OCI-LY7 (cell line): ENCODE data around the gene GNAS-AS1. TPM values are rescaled to one million over a fixed set of nuclear protein-coding genes. Genes with fewer than 3 reads are reported as not detected.

Experiments used
- BruUV-seq: library from RNA; stranded (reverse); fragments of 400-500 nt; replicated peaks from 2 replicates; lab custom pipeline; 2021; lab: Mats Ljungman, UMichigan
- CTCF ChIA-PET: fragments of 300-600 bp; sonication (Branson Sonifier 250); formaldehyde crosslinking; loops from one replicate; lab custom pipeline; 2022; ENCODE audit warnings: antibody characterized with exemption; ENCODE audit not compliant: unreplicated experiment; lab: Charles Lee
- POLR2A ChIA-PET: fragments of 300-600 bp; sonication (Branson Sonifier 250); formaldehyde crosslinking; loops from one replicate; lab custom pipeline; 2022; ENCODE audit warnings: antibody characterized with exemption; lab: Charles Lee
- DNase-seq: peaks from one replicate; pipeline ENCODE4 v3.0.0-alpha.2; 2015; ENCODE audit warnings: low spot score
- H2AFZ ChIP-seq: fragments of 200-600 bp; sonication (generic), shearing (Covaris generic); 2 replicates; pipeline ENCODE4 v1.6.1; 2014; ENCODE audit warnings: mild to moderate bottlenecking, antibody characterized with exemption, low read length, moderate library complexity
- H3K27ac ChIP-seq: fragments of 200-600 bp; sonication (generic); 2 replicates; pipeline ENCODE4 v1.5.1; 2014; ENCODE audit warnings: mixed run types, low read depth, mild to moderate bottlenecking, moderate library complexity, low read length, inconsistent platforms; ENCODE audit not compliant: poor library complexity, severe bottlenecking
- H3K36me3 ChIP-seq: fragments of 200-600 bp; sonication (generic); 2 replicates; pipeline ENCODE4 v1.6.1; 2014; ENCODE audit warnings: mild to moderate bottlenecking, antibody characterized with exemption, low read length, moderate library complexity, mixed read lengths; ENCODE audit not compliant: insufficient read depth
- H3K4me1 ChIP-seq: fragments of 200-600 bp; sonication (generic); 2 replicates; pipeline ENCODE4 v1.5.1; 2014; ENCODE audit warnings: mild to moderate bottlenecking, low read length; ENCODE audit not compliant: insufficient read depth, poor library complexity, severe bottlenecking
- H3K4me2 ChIP-seq: fragments of 200-600 bp; sonication (generic); 2 replicates; pipeline ENCODE4 v1.6.1; 2014; ENCODE audit warnings: mild to moderate bottlenecking, low read length
- H3K4me3 ChIP-seq: fragments of 200-600 bp; sonication (generic); 2 replicates; pipeline ENCODE4 v1.5.1; 2014; ENCODE audit warnings: mild to moderate bottlenecking, low read depth, low read length; ENCODE audit not compliant: poor library complexity, severe bottlenecking
- H3K79me2 ChIP-seq: fragments of 200-600 bp; sonication (generic); 2 replicates; pipeline ENCODE4 v1.6.1; 2016; ENCODE audit warnings: low read depth, mild to moderate bottlenecking, low read length, moderate library complexity, mixed read lengths; ENCODE audit not compliant: insufficient read depth
- H3K9me2 ChIP-seq: fragments of 200-600 bp; sonication (generic); 2 replicates; pipeline ENCODE4 v1.6.1; 2016; ENCODE audit warnings: mild to moderate bottlenecking, low read length, mixed read lengths; ENCODE audit not compliant: insufficient read depth
- H3K9me3 ChIP-seq: fragments of 200-600 bp; sonication (generic); 2 replicates; pipeline ENCODE4 v1.6.1; 2014; ENCODE audit warnings: mild to moderate bottlenecking, mixed run types, low read length, mixed read lengths
- H4K20me1 ChIP-seq: fragments of 200-600 bp; sonication (generic); 2 replicates; pipeline ENCODE4 v1.6.1; 2014; ENCODE audit warnings: mild to moderate bottlenecking, antibody characterized with exemption, low read length, moderate library complexity, mixed read lengths; ENCODE audit not compliant: insufficient read depth
- EZH2phosphoT487 ChIP-seq: fragments of 200-600 bp; sonication (generic); IDR thresholded peaks from 2 replicates; pipeline ENCODE4 v1.6.1; 2018; ENCODE audit warnings: low read depth, borderline replicate concordance, mild to moderate bottlenecking, mixed run types, antibody characterized with exemption, low read length, moderate library complexity, mixed read lengths
- intact Hi-C: fragments of 100-400 bp; cut with micrococcal nuclease; formaldehyde crosslinking; loops from one replicate; pipeline ENCODE4 v1.10.0; 2022; ENCODE audit not compliant: unreplicated experiment
- total RNA-seq, 2 experiments: library from RNA; depleted of rRNA in 1 of 2; stranded (reverse); fragments of >200 nt in 1 of 2; shearing (Covaris generic) in 1 of 2; gene quantifications; 2 replicates each; pipeline ENCODE4 v1.2.3, GENCODE V29; 2014 to 2022
- TF ChIP-seq, protein P1 (sequence below): fragments of 200-600 bp; sonication (generic); conservative IDR thresholded peaks from 2 replicates; pipeline ENCODE4 v1.5.1; 2014; ENCODE audit warnings: mild to moderate bottlenecking, antibody characterized with exemption, low read length, moderate library complexity, mixed read lengths

GNAS-AS1 gene
- total RNA-seq, 2 experiments from 2014 or later, result 6.5 to 11.6 TPM

DNA sequence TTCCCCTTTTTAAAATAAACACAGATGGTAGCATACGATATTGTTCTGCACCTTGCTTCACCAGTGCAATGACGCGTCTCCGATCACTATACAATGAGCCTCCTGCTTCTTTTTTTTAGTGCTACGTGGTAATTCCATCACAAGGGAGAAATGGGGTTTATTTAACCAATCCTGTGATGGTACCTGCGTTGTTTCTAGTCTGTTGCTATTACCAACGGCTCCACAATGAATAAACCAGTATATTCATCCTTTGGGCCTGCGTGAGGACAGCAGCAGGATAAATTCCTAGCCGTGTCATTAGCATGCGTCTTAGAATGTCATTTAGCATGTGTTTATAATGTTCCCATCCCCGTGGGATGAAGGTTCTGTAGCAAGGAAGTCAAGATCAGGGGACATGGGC lies 42.9 kb downstream of the GNAS-AS1 start:
- H3K9me2 ChIP-seq, result no peaks in the 10 kb centered on the region
- CTCF ChIA-PET, result no interaction called here
- no peaks in the 10 kb centered on the region for H3K36me3 ChIP-seq
- no peak overlapping the region for H3K4me3 ChIP-seq
- TF ChIP-seq, protein P1, sequence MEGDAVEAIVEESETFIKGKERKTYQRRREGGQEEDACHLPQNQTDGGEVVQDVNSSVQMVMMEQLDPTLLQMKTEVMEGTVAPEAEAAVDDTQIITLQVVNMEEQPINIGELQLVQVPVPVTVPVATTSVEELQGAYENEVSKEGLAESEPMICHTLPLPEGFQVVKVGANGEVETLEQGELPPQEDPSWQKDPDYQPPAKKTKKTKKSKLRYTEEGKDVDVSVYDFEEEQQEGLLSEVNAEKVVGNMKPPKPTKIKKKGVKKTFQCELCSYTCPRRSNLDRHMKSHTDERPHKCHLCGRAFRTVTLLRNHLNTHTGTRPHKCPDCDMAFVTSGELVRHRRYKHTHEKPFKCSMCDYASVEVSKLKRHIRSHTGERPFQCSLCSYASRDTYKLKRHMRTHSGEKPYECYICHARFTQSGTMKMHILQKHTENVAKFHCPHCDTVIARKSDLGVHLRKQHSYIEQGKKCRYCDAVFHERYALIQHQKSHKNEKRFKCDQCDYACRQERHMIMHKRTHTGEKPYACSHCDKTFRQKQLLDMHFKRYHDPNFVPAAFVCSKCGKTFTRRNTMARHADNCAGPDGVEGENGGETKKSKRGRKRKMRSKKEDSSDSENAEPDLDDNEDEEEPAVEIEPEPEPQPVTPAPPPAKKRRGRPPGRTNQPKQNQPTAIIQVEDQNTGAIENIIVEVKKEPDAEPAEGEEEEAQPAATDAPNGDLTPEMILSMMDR, result no peak
- TF ChIP-seq EZH2phosphoT487, result no peak
- H2AFZ ChIP-seq, result no peak overlapping the region
- intact Hi-C loops, result no loop called here
- POLR2A ChIA-PET, result no interaction called here
- no peaks in the 10 kb centered on the region for H3K9me3 ChIP-seq
- H3K79me2 ChIP-seq, result no peaks in the 10 kb centered on the region
- DNase-seq, result no peak
- no peaks in the 10 kb centered on the region for H3K4me1 ChIP-seq
- H3K4me2 ChIP-seq, result no peak overlapping the region
- H4K20me1 ChIP-seq, result no peaks in the 10 kb centered on the region
- no TSS peak for BruUV-seq
- no peak overlapping the region for H3K27ac ChIP-seq

DNA sequence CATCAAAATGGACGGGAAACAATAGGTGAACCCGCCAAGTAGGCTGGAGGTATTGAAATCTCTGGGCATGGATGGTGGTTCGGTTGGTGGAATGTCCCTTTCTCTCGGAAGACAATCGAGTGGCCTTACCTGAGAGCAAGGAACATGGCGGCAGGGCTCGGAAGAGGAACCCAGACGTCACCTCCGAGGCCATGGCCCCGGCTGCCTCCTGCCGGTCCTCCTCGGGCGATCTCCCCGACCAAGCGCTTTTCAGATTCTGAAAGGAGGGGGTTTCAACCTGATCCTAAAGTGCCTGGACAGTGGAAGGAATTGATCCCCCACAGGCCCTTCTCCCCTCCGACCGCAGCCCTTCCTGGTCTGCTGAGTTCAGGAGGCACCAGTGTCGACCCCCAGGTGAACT lies 47.2 kb downstream of the GNAS-AS1 start:
- Histone ChIP-seq H3K9me2 (no peaks in the 10 kb centered on the region), H3K79me2 (no peaks in the 10 kb centered on the region), H3K4me2 (no peak overlapping the region), H3K36me3 (no peaks in the 10 kb centered on the region), H4K20me1 (no peaks in the 10 kb centered on the region), H2AFZ (no peak overlapping the region), H3K27ac (no peak overlapping the region), H3K9me3 (no peaks in the 10 kb centered on the region), H3K4me3 (no peak overlapping the region), H3K4me1 (no peaks in the 10 kb centered on the region)
- TF ChIP-seq, protein P1, result no peak
- no peak for TF ChIP-seq EZH2phosphoT487
- CTCF ChIA-PET, result no interaction called here
- DNase-seq, result no peak
- POLR2A ChIA-PET, result no interaction called here
- intact Hi-C loops, result no loop called here
- no TSS peak for BruUV-seq

DNA sequence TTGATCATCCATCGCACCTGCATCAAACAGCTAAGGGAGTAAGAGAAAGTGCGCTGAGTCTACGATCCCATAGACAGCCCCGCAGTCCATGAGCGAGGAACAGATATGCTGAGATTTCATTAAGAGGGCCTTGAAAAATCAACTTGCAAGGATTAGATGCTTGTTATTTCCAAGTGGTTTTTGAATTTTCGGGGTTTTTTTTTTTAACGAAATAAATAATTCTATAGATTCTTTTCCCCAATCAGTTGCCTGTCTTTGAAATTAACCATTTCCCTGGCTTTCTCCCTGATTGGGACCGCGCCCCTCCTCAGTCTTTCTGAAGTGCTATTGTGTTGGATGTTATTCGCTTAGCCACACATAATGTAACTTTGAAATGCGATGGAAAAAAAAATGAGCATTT lies 48.6 kb downstream of the GNAS-AS1 start:
- POLR2A ChIA-PET, result interaction anchor here (0.6 kb wide), 1 partner anchor 333 kb away, joined by 3 read pairs; no protein-coding TSS in a partner anchor
- H3K9me2 ChIP-seq, result no peaks in the 10 kb centered on the region
- no peak overlapping the region for H3K4me2 ChIP-seq
- no peak overlapping the region for H3K4me3 ChIP-seq
- H3K27ac ChIP-seq, result no peak overlapping the region
- H2AFZ ChIP-seq, result no peak overlapping the region
- H3K9me3 ChIP-seq, result no peaks in the 10 kb centered on the region
- H3K79me2 ChIP-seq, result no peaks in the 10 kb centered on the region
- CTCF ChIA-PET, result no interaction called here
- no TSS peak for BruUV-seq
- TF ChIP-seq, protein P1, result no peak
- no peak for TF ChIP-seq EZH2phosphoT487
- no peaks in the 10 kb centered on the region for H3K36me3 ChIP-seq
- intact Hi-C loops, result no loop called here
- no peaks in the 10 kb centered on the region for H4K20me1 ChIP-seq
- no peaks in the 10 kb centered on the region for H3K4me1 ChIP-seq
- no peak for DNase-seq
